Measurements from ENCODE around the gene EFNA1.

EFNA1 gene

GRCh38 chr1:155103325-155103724 lies 24.4 kb upstream of the EFNA1 start:
- no peaks in the 10 kb centered on the region for H3K4me1 ChIP-seq (ENCODE audit: control insufficient read depth, insufficient read depth, low read length)
- H3K4me3 ChIP-seq (ENCODE audit: low read depth, low read length), result no peak overlapping the region
- no peak overlapping the region for H3K9ac ChIP-seq (ENCODE audit: low read depth, low read length)
- no peaks in the 10 kb centered on the region for H3K9me3 ChIP-seq (ENCODE audit: control insufficient read depth, insufficient read depth, low read length)
- no peaks in the 10 kb centered on the region for H3K36me3 ChIP-seq (ENCODE audit: control insufficient read depth, insufficient read depth, low read length)
- H3K27me3 ChIP-seq (ENCODE audit: control insufficient read depth, insufficient read depth, low read length), result no peaks in the 10 kb centered on the region

GRCh38 chr1:155104605-155105534 lies 22.8 kb upstream of the EFNA1 start:
- Histone ChIP-seq H3K9me3 (ENCODE audit: control insufficient read depth, insufficient read depth, low read length) (no peaks in the 10 kb centered on the region), H3K36me3 (ENCODE audit: control insufficient read depth, insufficient read depth, low read length) (no peaks in the 10 kb centered on the region), H3K4me1 (ENCODE audit: control insufficient read depth, insufficient read depth, low read length) (no peaks in the 10 kb centered on the region), H3K9ac (ENCODE audit: low read depth, low read length) (no peak overlapping the region), H3K27me3 (ENCODE audit: control insufficient read depth, insufficient read depth, low read length) (no peaks in the 10 kb centered on the region), H3K4me3 (ENCODE audit: low read depth, low read length) (no peak overlapping the region)

GRCh38 chr1:155105604-155106011 lies 22.1 kb upstream of the EFNA1 start:
- no peaks in the 10 kb centered on the region for H3K9me3 ChIP-seq (ENCODE audit: control insufficient read depth, insufficient read depth, low read length)
- no peaks in the 10 kb centered on the region for H3K4me1 ChIP-seq (ENCODE audit: control insufficient read depth, insufficient read depth, low read length)
- no peak overlapping the region for H3K4me3 ChIP-seq (ENCODE audit: low read depth, low read length)
- H3K36me3 ChIP-seq (ENCODE audit: control insufficient read depth, insufficient read depth, low read length), result no peaks in the 10 kb centered on the region
- H3K9ac ChIP-seq (ENCODE audit: low read depth, low read length), result no peak overlapping the region
- no peaks in the 10 kb centered on the region for H3K27me3 ChIP-seq (ENCODE audit: control insufficient read depth, insufficient read depth, low read length)

DNA sequence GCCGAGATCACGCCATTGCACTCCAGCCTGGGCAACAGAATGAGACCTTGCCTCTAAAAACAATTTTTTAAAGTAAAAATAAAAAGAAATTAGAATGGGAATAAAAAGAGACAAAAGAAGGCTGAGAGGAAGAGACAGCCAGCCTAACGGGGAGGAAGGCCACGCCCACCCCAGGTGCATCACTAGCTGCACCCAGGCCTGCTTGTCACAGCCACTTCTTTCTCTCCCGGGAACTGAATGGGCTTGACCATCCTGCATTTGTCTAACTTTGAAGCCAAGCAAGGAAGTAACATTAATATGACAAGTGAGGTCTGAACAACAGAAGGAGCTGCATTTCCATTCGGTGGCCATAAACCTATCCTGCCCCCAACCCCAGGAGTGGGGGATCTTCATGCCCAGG lies 20.8 kb upstream of the EFNA1 start:
- Histone ChIP-seq H3K36me3 (ENCODE audit: control insufficient read depth, insufficient read depth, low read length) (no peaks in the 10 kb centered on the region), H3K4me3 (ENCODE audit: low read depth, low read length) (no peak overlapping the region), H3K4me1 (ENCODE audit: control insufficient read depth, insufficient read depth, low read length) (no peaks in the 10 kb centered on the region), H3K9ac (ENCODE audit: low read depth, low read length) (no peak overlapping the region), H3K9me3 (ENCODE audit: control insufficient read depth, insufficient read depth, low read length) (no peaks in the 10 kb centered on the region), H3K27me3 (ENCODE audit: control insufficient read depth, insufficient read depth, low read length) (no peaks in the 10 kb centered on the region)

DNA sequence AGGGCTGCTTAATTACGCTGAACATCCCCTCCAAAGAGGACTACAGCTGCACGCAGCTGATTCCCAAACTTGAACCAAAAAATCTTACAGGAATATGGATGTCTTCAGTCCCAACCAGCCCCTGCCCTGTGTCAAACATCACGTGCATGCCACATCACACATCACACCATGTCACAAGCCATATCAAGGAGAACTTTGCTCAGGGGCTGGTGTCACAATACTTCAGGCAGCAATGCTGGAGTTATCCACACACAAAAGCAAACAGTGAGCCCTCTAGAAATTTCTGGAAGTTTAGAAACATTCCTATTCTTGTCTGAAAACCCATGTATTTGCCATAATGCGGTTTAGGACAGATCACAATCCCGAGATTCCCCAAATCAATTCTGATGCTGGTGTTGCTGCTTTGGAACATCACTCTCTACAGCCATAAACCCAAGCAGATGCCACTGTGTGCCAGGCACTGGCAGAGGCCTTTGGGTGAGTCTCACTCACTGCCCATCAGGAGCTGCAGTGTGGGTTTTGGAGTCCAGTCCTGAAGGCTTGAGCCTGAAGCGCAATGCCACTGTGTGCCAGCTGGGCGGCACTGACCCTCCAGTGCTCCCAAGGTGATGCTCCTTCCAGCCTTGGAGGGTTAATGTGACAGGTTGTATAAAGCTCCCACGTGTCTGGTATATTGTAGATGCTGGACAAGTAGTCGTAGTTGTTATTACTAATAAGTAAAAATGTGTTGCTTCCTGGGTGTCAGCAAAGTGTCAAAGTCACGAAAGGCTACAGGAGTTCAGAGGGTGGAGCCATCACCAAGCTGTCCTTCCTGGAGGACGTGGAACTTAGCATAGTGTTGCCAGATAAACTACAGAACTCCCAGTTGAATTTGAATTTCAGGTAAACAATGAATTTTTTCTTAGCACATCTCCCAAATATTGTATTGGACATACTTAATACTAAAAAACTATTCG lies 20.1 kb upstream of the EFNA1 start:
- Histone ChIP-seq H3K4me3 (ENCODE audit: low read depth, low read length) (no peak overlapping the region), H3K27me3 (ENCODE audit: control insufficient read depth, insufficient read depth, low read length) (no peaks in the 10 kb centered on the region), H3K9ac (ENCODE audit: low read depth, low read length) (no peak overlapping the region), H3K36me3 (ENCODE audit: control insufficient read depth, insufficient read depth, low read length) (no peaks in the 10 kb centered on the region), H3K9me3 (ENCODE audit: control insufficient read depth, insufficient read depth, low read length) (no peaks in the 10 kb centered on the region), H3K4me1 (ENCODE audit: control insufficient read depth, insufficient read depth, low read length) (no peaks in the 10 kb centered on the region)

DNA sequence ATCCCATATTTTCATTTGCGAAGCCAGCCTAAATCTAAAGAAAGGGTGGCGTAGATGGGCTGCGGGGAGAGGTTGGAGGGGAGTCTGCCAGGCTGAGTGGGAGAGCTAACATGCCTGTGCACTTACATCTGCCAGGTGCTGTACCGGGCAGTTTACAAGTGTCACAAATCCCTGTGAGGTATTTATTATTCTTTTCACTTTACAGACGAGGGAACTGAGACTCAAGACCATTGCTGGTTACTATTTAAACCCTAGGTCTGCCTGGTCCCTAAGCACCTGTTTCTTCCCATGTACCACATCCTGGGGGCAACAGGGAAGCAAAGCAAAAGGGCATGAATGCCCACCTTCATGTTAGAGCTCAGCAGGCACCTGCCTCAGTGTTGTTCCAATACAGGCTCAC lies 19.4 kb upstream of the EFNA1 start:
- Histone ChIP-seq H3K9me3 (ENCODE audit: control insufficient read depth, insufficient read depth, low read length) (no peaks in the 10 kb centered on the region), H3K36me3 (ENCODE audit: control insufficient read depth, insufficient read depth, low read length) (no peaks in the 10 kb centered on the region), H3K27me3 (ENCODE audit: control insufficient read depth, insufficient read depth, low read length) (no peaks in the 10 kb centered on the region), H3K4me3 (ENCODE audit: low read depth, low read length) (no peak overlapping the region), H3K4me1 (ENCODE audit: control insufficient read depth, insufficient read depth, low read length) (no peaks in the 10 kb centered on the region), H3K9ac (ENCODE audit: low read depth, low read length) (no peak overlapping the region)

GRCh38 chr1:155110381-155110780 lies 17.3 kb upstream of the EFNA1 start:
- H3K9ac ChIP-seq (ENCODE audit: low read depth, low read length), result no peak overlapping the region
- no peaks in the 10 kb centered on the region for H3K36me3 ChIP-seq (ENCODE audit: control insufficient read depth, insufficient read depth, low read length)
- no peak overlapping the region for H3K4me3 ChIP-seq (ENCODE audit: low read depth, low read length)
- H3K27me3 ChIP-seq (ENCODE audit: control insufficient read depth, insufficient read depth, low read length), result no peaks in the 10 kb centered on the region
- no peaks in the 10 kb centered on the region for H3K9me3 ChIP-seq (ENCODE audit: control insufficient read depth, insufficient read depth, low read length)
- no peaks in the 10 kb centered on the region for H3K4me1 ChIP-seq (ENCODE audit: control insufficient read depth, insufficient read depth, low read length)

GRCh38 chr1:155110826-155111225 lies 16.9 kb upstream of the EFNA1 start:
- Histone ChIP-seq H3K27me3 (ENCODE audit: control insufficient read depth, insufficient read depth, low read length) (no peaks in the 10 kb centered on the region), H3K9me3 (ENCODE audit: control insufficient read depth, insufficient read depth, low read length) (no peaks in the 10 kb centered on the region), H3K4me1 (ENCODE audit: control insufficient read depth, insufficient read depth, low read length) (no peaks in the 10 kb centered on the region), H3K4me3 (ENCODE audit: low read depth, low read length) (no peak overlapping the region), H3K9ac (ENCODE audit: low read depth, low read length) (no peak overlapping the region), H3K36me3 (ENCODE audit: control insufficient read depth, insufficient read depth, low read length) (no peaks in the 10 kb centered on the region)

DNA sequence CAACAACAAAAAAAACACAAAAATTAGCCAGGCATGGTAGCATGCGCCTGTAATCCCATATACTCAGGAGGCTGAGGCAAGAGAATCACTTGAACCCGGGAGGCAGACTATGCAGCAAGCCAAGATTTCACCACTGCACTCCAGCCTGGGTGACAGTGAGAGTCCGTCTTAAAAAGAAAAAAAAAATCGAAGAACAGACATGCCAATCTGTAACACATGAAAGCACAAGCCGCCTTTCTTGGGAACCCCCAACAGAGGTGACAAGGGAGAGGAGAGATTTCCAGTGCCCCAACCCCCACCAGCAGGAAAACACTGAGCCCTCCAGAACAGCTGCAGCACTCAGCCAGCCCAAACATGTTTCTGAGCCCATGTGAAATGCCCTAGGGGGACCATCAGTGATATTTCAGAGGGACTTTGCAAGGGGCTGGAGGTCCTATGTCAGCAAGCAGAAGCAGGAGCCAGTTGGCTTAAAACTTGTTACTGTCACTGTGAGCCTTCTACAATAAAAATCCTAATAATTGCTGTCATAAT lies 14.2 kb upstream of the EFNA1 start:
- Histone ChIP-seq H3K27me3 (ENCODE audit: control insufficient read depth, insufficient read depth, low read length) (peaks cover under 1% of the 10 kb centered on the region), H3K36me3 (ENCODE audit: control insufficient read depth, insufficient read depth, low read length) (no peaks in the 10 kb centered on the region), H3K9ac (ENCODE audit: low read depth, low read length) (no peak overlapping the region), H3K4me1 (ENCODE audit: control insufficient read depth, insufficient read depth, low read length) (no peaks in the 10 kb centered on the region), H3K9me3 (ENCODE audit: control insufficient read depth, insufficient read depth, low read length) (no peaks in the 10 kb centered on the region), H3K4me3 (ENCODE audit: low read depth, low read length) (no peak overlapping the region)

- no peaks in the 10 kb centered on the region for H3K36me3 ChIP-seq (ENCODE audit: control insufficient read depth, insufficient read depth, low read length)
- no peak overlapping the region for H3K4me3 ChIP-seq (ENCODE audit: low read depth, low read length)
- H3K9ac ChIP-seq (ENCODE audit: low read depth, low read length), result no peak overlapping the region
- peaks cover 19% of the 10 kb centered on the region for H3K27me3 ChIP-seq (ENCODE audit: control insufficient read depth, insufficient read depth, low read length)
- no peaks in the 10 kb centered on the region for H3K4me1 ChIP-seq (ENCODE audit: control insufficient read depth, insufficient read depth, low read length)
- no peaks in the 10 kb centered on the region for H3K9me3 ChIP-seq (ENCODE audit: control insufficient read depth, insufficient read depth, low read length)
Observed at GRCh38 chr1:155116113-155116764, 11.4 kb upstream of the EFNA1 start.

- Histone ChIP-seq H3K4me3 (ENCODE audit: low read depth, low read length) (no peak overlapping the region), H3K27me3 (ENCODE audit: control insufficient read depth, insufficient read depth, low read length) (peaks cover 20% of the 10 kb centered on the region), H3K9me3 (ENCODE audit: control insufficient read depth, insufficient read depth, low read length) (no peaks in the 10 kb centered on the region)
Observed at GRCh38 chr1:155117610-155118009, 10.1 kb upstream of the EFNA1 start.

More at GRCh38 chr1:155117610-155118009, 10.1 kb upstream of the EFNA1 start:
- H3K4me1 ChIP-seq (ENCODE audit: control insufficient read depth, insufficient read depth, low read length), result no peaks in the 10 kb centered on the region
- no peak overlapping the region for H3K9ac ChIP-seq (ENCODE audit: low read depth, low read length)
- H3K36me3 ChIP-seq (ENCODE audit: control insufficient read depth, insufficient read depth, low read length), result no peaks in the 10 kb centered on the region
